Activated CD4-positive, alpha-beta memory T cell treated with anti-CD3 and anti-CD28 coated beads for 36 hours (primary cell): Measurements from ENCODE around the gene ORAI1. TPM values are rescaled to one million over a fixed set of nuclear protein-coding genes. Genes with fewer than 3 reads are reported as not detected.
"Not testable (repeated sequence)": the region's sequence is repeated elsewhere in the genome, so short reads cannot be mapped to it uniquely, and the experiment has no call there.

ENCODE experiments used
- CTCF ChIA-PET: fragments of 350-600 bp; sonication (Branson Sonifier 250); formaldehyde crosslinking; loops from one replicate; lab custom pipeline; 2021; ENCODE audit warnings: antibody characterized with exemption, inconsistent platforms; lab: Charles Lee
- POLR2A ChIA-PET: fragments of 350-600 bp; sonication (Branson Sonifier 250); formaldehyde crosslinking; loops from one replicate; lab custom pipeline; 2021; ENCODE audit warnings: antibody characterized with exemption; lab: Charles Lee
- DNase-seq: peaks from one replicate; pipeline ENCODE4 v3.0.0-alpha.2; 2020
- H3K27ac Mint-ChIP-seq: one replicate; pipeline ENCODE4 v1.8.0; 2021; ENCODE audit warnings: mixed read lengths
- H3K27me3 Mint-ChIP-seq: one replicate; pipeline ENCODE4 v1.8.0; 2021; ENCODE audit warnings: mixed read lengths
- H3K36me3 Mint-ChIP-seq: one replicate; pipeline ENCODE4 v1.8.0; 2021; ENCODE audit warnings: mixed read lengths
- H3K4me1 Mint-ChIP-seq: one replicate; pipeline ENCODE4 v1.8.0; 2021; ENCODE audit warnings: low read depth, mixed read lengths
- H3K4me3 Mint-ChIP-seq: one replicate; pipeline ENCODE4 v1.8.0; 2021; ENCODE audit warnings: mild to moderate bottlenecking, mixed read lengths
- H3K9me3 Mint-ChIP-seq: one replicate; pipeline ENCODE4 v1.8.0; 2021; ENCODE audit warnings: mixed read lengths
- intact Hi-C: fragments of 100-400 bp; cut with micrococcal nuclease; formaldehyde crosslinking; loops from one replicate; pipeline ENCODE4 v1.15.1; 2023
- total RNA-seq, 2 experiments: library from RNA; stranded (reverse); gene quantifications; one replicate each; pipeline ENCODE4 v1.2.3, GENCODE V29; 2021

ORAI1 gene
- total RNA-seq, 2 experiments from 2014 or later: 41.6 to 43.2 TPM

GRCh38 chr12:121676190-121676589, 49.9 kb downstream of the ORAI1 start:
- no peak for DNase-seq
- Mint-ChIP-seq H3K4me1 (peaks cover 23% of the 10 kb centered on the region), H3K4me3 (no peak overlapping the region), H3K27ac (no peak overlapping the region), H3K27me3 (no peaks in the 10 kb centered on the region), H3K36me3 (no peaks in the 10 kb centered on the region), H3K9me3 (no peaks in the 10 kb centered on the region)
- POLR2A ChIA-PET: no interaction called here
- CTCF ChIA-PET: interaction anchor here (1.1 kb wide), 1 partner anchor 118 kb away, joined by 4 read pairs; no protein-coding TSS in a partner anchor
- intact Hi-C loops: no loop called here

GRCh38 chr12:121678305-121678704, 52.0 kb downstream of the ORAI1 start:
- H3K27me3 Mint-ChIP-seq: no peaks in the 10 kb centered on the region
- intact Hi-C loops: no loop called here

GRCh38 chr12:121678716-121679300, 52.5 kb downstream of the ORAI1 start:
- Mint-ChIP-seq H3K27me3 (no peaks in the 10 kb centered on the region), H3K4me1 (peaks cover 9% of the 10 kb centered on the region), H3K4me3 (no peak overlapping the region), H3K9me3 (no peaks in the 10 kb centered on the region), H3K36me3 (no peaks in the 10 kb centered on the region), H3K27ac (no peak overlapping the region)
- ChIA-PET CTCF (interaction anchor here (1.5 to 2.3 kb wide), 2 partner anchors 126 to 146 kb away, joined by 3 to 12 read pairs; no protein-coding TSS in a partner anchor), POLR2A (interaction anchor here (0.7 kb wide), 1 partner anchor 142 kb away, joined by 4 read pairs; no protein-coding TSS in a partner anchor)
- intact Hi-C loops: no loop called here
- no peak for DNase-seq

More at GRCh38 chr12:121678305-121678704, 52.0 kb downstream of the ORAI1 start:
- Mint-ChIP-seq H3K36me3 (no peaks in the 10 kb centered on the region), H3K4me3 (no peak overlapping the region), H3K27ac (no peak overlapping the region), H3K4me1 (peaks cover 13% of the 10 kb centered on the region), H3K9me3 (no peaks in the 10 kb centered on the region)
- POLR2A ChIA-PET: no interaction called here
- DNase-seq: no peak
- CTCF ChIA-PET: interaction anchor here (0.6 to 2.3 kb wide), 3 partner anchors 99 to 145 kb away, joined by 3 to 12 read pairs (median 4); no protein-coding TSS in a partner anchor

GRCh38 chr12:121679661-121680197, 53.4 kb downstream of the ORAI1 start:
- not testable (repeated sequence) for H3K4me1 Mint-ChIP-seq, H3K27me3 Mint-ChIP-seq, H3K27ac Mint-ChIP-seq, H3K36me3 Mint-ChIP-seq, H3K9me3 Mint-ChIP-seq, H3K4me3 Mint-ChIP-seq, DNase-seq
- CTCF ChIA-PET: interaction anchor here (1.1 to 2.3 kb wide), 3 partner anchors 11 to 147 kb away, joined by 3 to 12 read pairs (median 6); partner anchors contain the start of gene MORN3
- POLR2A ChIA-PET: interaction anchor here (0.6 to 0.7 kb wide), 2 partner anchors 143 to 899 kb away, joined by 3 to 4 read pairs; no protein-coding TSS in a partner anchor
- intact Hi-C loops: loop anchor here (2.0 to 5.0 kb wide), 3 partner anchors 97 to 179 kb away; partner anchors contain the start of gene KDM2B

- Mint-ChIP-seq H3K4me1 (peaks cover 6% of the 10 kb centered on the region), H3K4me3 (no peak overlapping the region), H3K27ac (no peak overlapping the region), H3K36me3 (peaks cover 2% of the 10 kb centered on the region), H3K9me3 (no peaks in the 10 kb centered on the region), H3K27me3 (no peaks in the 10 kb centered on the region)
- ChIA-PET CTCF (interaction anchor here (0.9 to 6.7 kb wide), 5 partner anchors 62 to 136 kb away, joined by 3 to 67 read pairs (median 7); partner anchors contain the start of genes ORAI1 and RHOF), POLR2A (no interaction called here)
- intact Hi-C loops: no loop called here
- DNase-seq: no peak
Observed at GRCh38 chr12:121688966-121689365, 62.6 kb downstream of the ORAI1 start.

- ChIA-PET CTCF (interaction anchor here (0.9 to 6.7 kb wide), 6 partner anchors 21 to 137 kb away, joined by 3 to 67 read pairs (median 6); partner anchors contain the start of genes ORAI1 and RHOF), POLR2A (no interaction called here)
- Mint-ChIP-seq H3K9me3 (no peaks in the 10 kb centered on the region), H3K4me1 (peaks cover 6% of the 10 kb centered on the region), H3K27ac (no peak overlapping the region), H3K27me3 (no peaks in the 10 kb centered on the region), H3K36me3 (peaks cover 2% of the 10 kb centered on the region), H3K4me3 (no peak overlapping the region)
- intact Hi-C loops: no loop called here
- DNase-seq: no peak
Observed at GRCh38 chr12:121689430-121689829, 63.1 kb downstream of the ORAI1 start.

Other genes starting within 250 kb of the ORAI1 start
- 10 to 100 TPM; 70.4 to 72.5 TPM for gene RNF34, start 226.4 kb upstream of the ORAI1 start, total RNA-seq
- 10 to 100 TPM; 41.9 to 44.8 TPM for gene KDM2B, start 45.5 kb upstream of the ORAI1 start, total RNA-seq
- 1 to 10 TPM; 2.7 to 3.7 TPM for gene MORN3, start 43.1 kb downstream of the ORAI1 start, total RNA-seq
- 1 to 10 TPM; 8.8 to 9.5 TPM for gene TMEM120B, start 86.2 kb downstream of the ORAI1 start, total RNA-seq
- 100 to 1,000 TPM; 136 to 141 TPM for gene RHOF, start 167.2 kb downstream of the ORAI1 start, total RNA-seq
- gene SETD1B, start 177.5 kb downstream of the ORAI1 start, total RNA-seq: 10 to 100 TPM; 14.1 to 15.2 TPM
- not detected for gene HPD, start 232.3 kb downstream of the ORAI1 start, total RNA-seq